ENCODE data around the gene GUCA1A. TPM values are rescaled to one million over a fixed set of nuclear protein-coding genes. Genes with fewer than 3 reads are reported as not detected.

Gene GUCA1A
- total RNA-seq, 1 donor from 2014 or later: not detected

DNA sequence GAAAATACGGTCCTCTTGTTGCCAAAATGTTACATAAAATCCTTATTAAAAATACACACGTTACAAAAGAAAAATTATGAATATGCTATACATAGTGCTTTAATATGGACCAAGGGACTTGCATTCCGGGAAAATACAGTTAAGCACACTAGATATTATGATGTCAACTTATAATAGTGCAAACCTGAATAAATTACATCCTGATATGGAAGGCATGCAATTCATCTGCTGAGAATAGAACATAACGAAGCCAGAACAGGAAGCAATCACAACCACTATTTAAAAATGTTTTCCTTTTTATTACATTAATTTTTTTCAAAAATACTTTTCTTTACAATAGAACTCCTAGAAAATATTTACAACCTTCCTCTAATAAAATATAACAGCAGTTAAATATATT, 52.3 kb downstream of the GUCA1A start:
- intact Hi-C loops (cut with micrococcal nuclease): loop anchor here (2.0 to 10.0 kb wide), 2 partner anchors 199 to 321 kb away; no protein-coding TSS in a partner anchor
- Mint-ChIP-seq H3K27ac (no peak overlapping the region), H3K4me1 (ENCODE audit: low read depth) (peaks cover 18% of the 10 kb centered on the region), H3K36me3 (ENCODE audit: low read depth) (peaks cover 15% of the 10 kb centered on the region), H3K4me3 (no peak overlapping the region), H3K9me3 (no peaks in the 10 kb centered on the region), H3K27me3 (ENCODE audit: insufficient read depth) (no peaks in the 10 kb centered on the region)
- DNase-seq (ENCODE audit: low spot score): no peak

DNA sequence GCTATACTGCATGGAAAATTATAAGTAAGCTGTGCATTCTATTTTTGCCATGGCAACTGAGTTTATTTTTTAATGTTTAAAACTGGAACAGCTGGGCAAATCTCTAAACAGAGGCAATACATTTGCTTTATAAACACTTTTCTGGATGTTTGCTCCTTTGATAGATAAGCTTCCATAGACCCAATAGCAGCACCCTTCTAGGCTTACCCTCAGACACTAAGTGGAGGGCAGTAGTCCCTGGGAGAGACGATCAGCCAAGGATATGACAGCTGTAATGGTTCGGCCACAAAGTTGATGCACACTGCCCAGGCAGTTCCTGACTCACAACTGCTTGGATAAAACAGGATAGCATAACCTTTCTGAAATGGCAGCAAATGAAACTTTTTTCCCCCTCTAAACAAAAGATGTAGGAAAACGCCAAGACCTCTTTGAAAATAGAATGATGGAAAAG, 53.0 kb downstream of the GUCA1A start:
- no peak overlapping the region for H3K4me3 Mint-ChIP-seq
- peaks cover 14% of the 10 kb centered on the region for H3K4me1 Mint-ChIP-seq (ENCODE audit: low read depth)
- H3K27ac Mint-ChIP-seq: no peak overlapping the region
- peaks cover 15% of the 10 kb centered on the region for H3K36me3 Mint-ChIP-seq (ENCODE audit: low read depth)
- intact Hi-C loops (cut with micrococcal nuclease): loop anchor here (10.0 kb wide), 1 partner anchor 199 kb away; no protein-coding TSS in a partner anchor
- H3K9me3 Mint-ChIP-seq: no peaks in the 10 kb centered on the region
- DNase-seq (ENCODE audit: low spot score): no peak
- no peaks in the 10 kb centered on the region for H3K27me3 Mint-ChIP-seq (ENCODE audit: insufficient read depth)

DNA sequence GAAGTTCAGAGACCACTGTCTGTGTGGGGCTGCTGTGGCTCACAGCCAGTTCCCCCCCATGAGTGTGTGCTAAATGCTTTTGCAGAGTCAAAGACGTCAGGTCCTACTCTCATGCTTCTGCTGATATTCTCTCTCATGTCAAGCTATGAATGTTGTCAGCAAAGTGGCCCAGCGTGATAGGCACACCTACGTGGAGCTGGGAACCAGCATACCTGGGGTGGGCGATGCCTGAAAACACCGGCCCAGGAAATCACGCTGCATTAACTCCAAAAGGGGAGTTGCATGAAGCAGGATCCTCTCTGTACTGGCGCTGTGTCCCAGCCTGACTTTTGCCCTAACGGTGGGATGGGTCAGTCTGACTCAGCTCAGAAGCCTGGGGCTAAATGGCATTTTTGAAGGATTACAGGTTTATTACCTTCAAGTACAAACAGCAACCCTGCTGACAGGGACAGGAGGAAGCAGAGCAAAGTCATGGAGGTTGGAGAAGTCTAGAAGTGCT, 53.5 kb downstream of the GUCA1A start:
- intact Hi-C loops (cut with micrococcal nuclease): loop anchor here (10.0 kb wide), 1 partner anchor 198 kb away; no protein-coding TSS in a partner anchor
- Mint-ChIP-seq H3K4me1 (ENCODE audit: low read depth) (peaks cover 14% of the 10 kb centered on the region), H3K27me3 (ENCODE audit: insufficient read depth) (no peaks in the 10 kb centered on the region), H3K9me3 (no peaks in the 10 kb centered on the region), H3K4me3 (no peak overlapping the region), H3K36me3 (ENCODE audit: low read depth) (peaks cover 15% of the 10 kb centered on the region), H3K27ac (no peak overlapping the region)
- no peak for DNase-seq (ENCODE audit: low spot score)

DNA sequence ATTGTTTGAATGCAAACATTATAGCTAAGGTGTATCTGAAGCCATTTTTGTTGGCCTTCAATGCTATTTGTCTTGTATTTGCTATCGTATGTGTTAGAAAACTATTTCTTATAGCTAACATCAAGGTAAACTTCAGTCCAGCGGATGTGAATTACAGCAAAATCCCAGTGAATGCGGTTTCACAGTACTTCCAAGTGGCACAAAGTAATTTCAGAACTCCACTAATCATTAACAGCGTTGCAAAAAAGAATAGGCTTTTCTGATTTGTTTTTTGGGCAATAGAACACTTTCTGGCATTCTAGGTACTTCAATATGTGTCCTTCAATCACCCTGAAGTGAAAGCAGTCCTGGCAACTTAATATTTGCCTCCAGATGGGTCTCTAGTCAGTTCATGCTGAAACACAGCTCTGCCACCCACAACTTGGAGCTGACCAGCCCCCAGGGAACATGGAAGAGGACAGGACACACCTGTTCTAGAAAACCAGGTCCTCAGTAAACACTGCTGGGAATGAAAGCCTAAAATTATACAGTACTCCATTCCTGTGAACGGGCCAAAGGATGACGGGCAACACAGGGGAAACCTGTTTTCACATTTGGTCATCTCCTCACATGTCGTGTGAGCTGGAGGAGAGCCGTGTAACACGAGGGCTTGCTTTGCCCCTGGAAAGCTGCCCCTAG, 54.1 kb downstream of the GUCA1A start:
- Mint-ChIP-seq H3K4me3 (no peak overlapping the region), H3K9me3 (no peaks in the 10 kb centered on the region), H3K27ac (no peak overlapping the region), H3K4me1 (ENCODE audit: low read depth) (peaks cover 14% of the 10 kb centered on the region), H3K36me3 (ENCODE audit: low read depth) (peaks cover 20% of the 10 kb centered on the region), H3K27me3 (ENCODE audit: insufficient read depth) (no peaks in the 10 kb centered on the region)
- intact Hi-C loops (cut with micrococcal nuclease): loop anchor here (10.0 kb wide), 1 partner anchor 197 kb away; no protein-coding TSS in a partner anchor
- DNase-seq (ENCODE audit: low spot score): no peak

GRCh38 chr6:42228305-42228704, 55.1 kb downstream of the GUCA1A start:
- Mint-ChIP-seq H3K9me3 (no peaks in the 10 kb centered on the region), H3K4me3 (no peak overlapping the region), H3K27ac (no peak overlapping the region), H3K36me3 (ENCODE audit: low read depth) (peaks cover 22% of the 10 kb centered on the region), H3K27me3 (ENCODE audit: insufficient read depth) (no peaks in the 10 kb centered on the region), H3K4me1 (ENCODE audit: low read depth) (peaks cover 14% of the 10 kb centered on the region)
- intact Hi-C loops (cut with micrococcal nuclease): loop anchor here (10.0 kb wide), 1 partner anchor 196 kb away; no protein-coding TSS in a partner anchor
- no peak for DNase-seq (ENCODE audit: low spot score)

Other genes with a start within 250 kb of the GUCA1A start
- 351 and 356 TPM in 2 replicates for gene CCND3, start 231.6 kb upstream of the GUCA1A start, total RNA-seq
- 36.7 and 38.3 TPM in 2 replicates for gene TAF8, start 122.8 kb upstream of the GUCA1A start, total RNA-seq
- 0.18 and 0.20 TPM in 2 replicates for gene C6orf132, start 30.7 kb upstream of the GUCA1A start, total RNA-seq
- gene GUCA1B, start 21.6 kb downstream of the GUCA1A start, total RNA-seq: 1.0 and 1.1 TPM in 2 replicates
- gene MRPS10, start 44.5 kb downstream of the GUCA1A start, total RNA-seq: 48.8 and 49.7 TPM in 2 replicates